ENCODE measurements around the gene FLT3LG. TPM values are rescaled to one million over a fixed set of nuclear protein-coding genes. Genes with fewer than 3 reads are reported as not detected.

The FLT3LG gene
- total and polyA plus RNA-seq, 5 donors from 2014 or later, result 103 to 250 (median 117) TPM

- Histone ChIP-seq H3K4me3 (ENCODE audit: low read depth, low read length) (peak overlapping the region; percentile 99), H3K27ac (ENCODE audit: insufficient read depth, low read length, poor library complexity, severe bottlenecking) (peak overlapping the region; percentile 79), H3K36me3 (ENCODE audit: control insufficient read depth, insufficient read depth, low read length) (peaks cover 64% of the 10 kb centered on the region), H3K9me3 (ENCODE audit: control insufficient read depth in 2 of 2, low read length in 2 of 2) (no peaks in the 10 kb centered on the region), H3K4me1 (ENCODE audit: control insufficient read depth, insufficient read depth, low read length, poor library complexity, severe bottlenecking) (peaks cover 41% of the 10 kb centered on the region), H3K27me3 (ENCODE audit: control insufficient read depth, insufficient read depth, low read length) (no peaks in the 10 kb centered on the region)
- no peaks in the 10 kb centered on the region for H3K27me3 Mint-ChIP-seq
- DNase-seq (no peak), ATAC-seq (ENCODE audit: low read depth in 2 of 2) (no peak)
- H3K36me3 Mint-ChIP-seq, result peaks cover 46% of the 10 kb centered on the region
- H3K9me3 Mint-ChIP-seq, result peaks cover 0 to 2% (median 0%) of the 10 kb centered on the region in 7 donors
- H3K4me3 Mint-ChIP-seq, result peak overlapping the region; percentile 93 to 98 (median 98)
- peak overlapping the region; percentile 97 to 98 (median 98) for H3K27ac Mint-ChIP-seq
- peaks cover 0 to 72% (median 39%) of the 10 kb centered on the region in 4 donors for H3K4me1 Mint-ChIP-seq
These were observed 14.2 kb downstream of the FLT3LG start for GRCh38 chr19:49488046-49488862.

GRCh38 chr19:49488863-49489537 is 15.0 kb downstream of the FLT3LG start:
- Mint-ChIP-seq H3K4me3 (peak overlapping the region; percentile 93 to 98 (median 98)), H3K4me1 (peaks cover 0 to 71% (median 39%) of the 10 kb centered on the region in 4 donors), H3K9me3 (peaks cover 0 to 2% (median 0%) of the 10 kb centered on the region in 7 donors), H3K36me3 (peaks cover 42% of the 10 kb centered on the region), H3K27ac (peak overlapping the region; percentile 97 to 98 (median 98)), H3K27me3 (no peaks in the 10 kb centered on the region)
- Histone ChIP-seq H3K36me3 (ENCODE audit: control insufficient read depth, insufficient read depth, low read length) (peaks cover 60% of the 10 kb centered on the region), H3K27ac (ENCODE audit: insufficient read depth, low read length, poor library complexity, severe bottlenecking) (peak overlapping the region; percentile 79), H3K9me3 (ENCODE audit: control insufficient read depth in 2 of 2, low read length in 2 of 2) (no peaks in the 10 kb centered on the region), H3K4me3 (ENCODE audit: low read depth, low read length) (peak overlapping the region; percentile 99), H3K4me1 (ENCODE audit: control insufficient read depth, insufficient read depth, low read length, poor library complexity, severe bottlenecking) (peaks cover 41% of the 10 kb centered on the region), H3K27me3 (ENCODE audit: control insufficient read depth, insufficient read depth, low read length) (no peaks in the 10 kb centered on the region)
- DNase-seq (no peak), ATAC-seq (ENCODE audit: low read depth in 2 of 2) (no peak)

GRCh38 chr19:49489601-49490167 is 15.7 kb downstream of the FLT3LG start:
- Histone ChIP-seq H3K9me3 (ENCODE audit: control insufficient read depth in 2 of 2, low read length in 2 of 2) (no peaks in the 10 kb centered on the region), H3K36me3 (ENCODE audit: control insufficient read depth, insufficient read depth, low read length) (peaks cover 56% of the 10 kb centered on the region), H3K27ac (ENCODE audit: insufficient read depth, low read length, poor library complexity, severe bottlenecking) (peak overlapping the region; percentile 79), H3K27me3 (ENCODE audit: control insufficient read depth, insufficient read depth, low read length) (no peaks in the 10 kb centered on the region), H3K4me3 (ENCODE audit: low read depth, low read length) (peak overlapping the region; percentile 99), H3K4me1 (ENCODE audit: control insufficient read depth, insufficient read depth, low read length, poor library complexity, severe bottlenecking) (peaks cover 41% of the 10 kb centered on the region)
- Mint-ChIP-seq H3K9me3 (peaks cover 0 to 2% (median 0%) of the 10 kb centered on the region in 7 donors), H3K4me3 (peak overlapping the region; percentile 93 to 98 (median 98)), H3K36me3 (peaks cover 42% of the 10 kb centered on the region), H3K4me1 (peaks cover 0 to 68% (median 39%) of the 10 kb centered on the region in 4 donors), H3K27me3 (no peaks in the 10 kb centered on the region), H3K27ac (peak overlapping the region; percentile 60 to 98 (median 73))
- DNase-seq (no peak), ATAC-seq (ENCODE audit: low read depth in 2 of 2) (no peak)

- H3K9me3 Mint-ChIP-seq, result peaks cover 0 to 2% (median 0%) of the 10 kb centered on the region in 7 donors
- H3K4me1 ChIP-seq (ENCODE audit: control insufficient read depth, insufficient read depth, low read length, poor library complexity, severe bottlenecking), result peaks cover 42% of the 10 kb centered on the region
- H3K4me3 ChIP-seq (ENCODE audit: low read depth, low read length), result peak overlapping the region; percentile 99
- H3K4me1 Mint-ChIP-seq, result peaks cover 0 to 74% (median 39%) of the 10 kb centered on the region in 4 donors
- no peaks in the 10 kb centered on the region for H3K9me3 ChIP-seq (ENCODE audit: control insufficient read depth in 2 of 2, low read length in 2 of 2)
- no peaks in the 10 kb centered on the region for H3K27me3 Mint-ChIP-seq
- DNase-seq (no peak), ATAC-seq (ENCODE audit: low read depth in 2 of 2) (no peak)
- peak overlapping the region; percentile 73 to 98 (median 85) for H3K27ac Mint-ChIP-seq
- H3K36me3 ChIP-seq (ENCODE audit: control insufficient read depth, insufficient read depth, low read length), result peaks cover 49% of the 10 kb centered on the region
- no peaks in the 10 kb centered on the region for H3K27me3 ChIP-seq (ENCODE audit: control insufficient read depth, insufficient read depth, low read length)
- peak overlapping the region; percentile 79 for H3K27ac ChIP-seq (ENCODE audit: insufficient read depth, low read length, poor library complexity, severe bottlenecking)
- H3K4me3 Mint-ChIP-seq, result peak overlapping the region; percentile 93 to 98 (median 98)
- peaks cover 42% of the 10 kb centered on the region for H3K36me3 Mint-ChIP-seq
These were observed 16.4 kb downstream of the FLT3LG start for GRCh38 chr19:49490287-49491029.

- Mint-ChIP-seq H3K27me3 (peaks cover 5% of the 10 kb centered on the region), H3K4me1 (peaks cover 0 to 75% (median 39%) of the 10 kb centered on the region in 4 donors), H3K27ac (peak overlapping the region in 2 of 3 donors; percentile 29 to 51)
These were observed 17.2 kb downstream of the FLT3LG start for GRCh38 chr19:49491030-49491803.

GRCh38 chr19:49491804-49492572 is 18.0 kb downstream of the FLT3LG start:
- Histone ChIP-seq H3K27ac (ENCODE audit: insufficient read depth, low read length, poor library complexity, severe bottlenecking) (no peak overlapping the region), H3K4me1 (ENCODE audit: control insufficient read depth, insufficient read depth, low read length, poor library complexity, severe bottlenecking) (peaks cover 44% of the 10 kb centered on the region), H3K36me3 (ENCODE audit: control insufficient read depth, insufficient read depth, low read length) (peaks cover 38% of the 10 kb centered on the region)

More at GRCh38 chr19:49491030-49491803, 17.2 kb downstream of the FLT3LG start:
- no peak for ATAC-seq (ENCODE audit: low read depth in 2 of 2)
- no peak for DNase-seq
- Histone ChIP-seq H3K27me3 (ENCODE audit: control insufficient read depth, insufficient read depth, low read length) (no peaks in the 10 kb centered on the region), H3K4me1 (ENCODE audit: control insufficient read depth, insufficient read depth, low read length, poor library complexity, severe bottlenecking) (peaks cover 44% of the 10 kb centered on the region), H3K36me3 (ENCODE audit: control insufficient read depth, insufficient read depth, low read length) (peaks cover 42% of the 10 kb centered on the region), H3K27ac (ENCODE audit: insufficient read depth, low read length, poor library complexity, severe bottlenecking) (no peak overlapping the region), H3K4me3 (ENCODE audit: low read depth, low read length) (no peak overlapping the region), H3K9me3 (ENCODE audit: control insufficient read depth in 2 of 2, low read length in 2 of 2) (no peaks in the 10 kb centered on the region)
- H3K36me3 Mint-ChIP-seq, result peaks cover 40% of the 10 kb centered on the region
- H3K9me3 Mint-ChIP-seq, result peaks cover 0 to 2% (median 0%) of the 10 kb centered on the region in 7 donors
- peak overlapping the region in 3 of 4 donors; percentile 43 to 93 (median 61) for H3K4me3 Mint-ChIP-seq

More at GRCh38 chr19:49491804-49492572, 18.0 kb downstream of the FLT3LG start:
- H3K27me3 Mint-ChIP-seq, result peaks cover 5% of the 10 kb centered on the region
- no peaks in the 10 kb centered on the region for H3K9me3 ChIP-seq (ENCODE audit: control insufficient read depth in 2 of 2, low read length in 2 of 2)
- DNase-seq, result no peak
- H3K36me3 Mint-ChIP-seq, result peaks cover 39% of the 10 kb centered on the region
- peaks cover under 1 to 77% (median 39%) of the 10 kb centered on the region in 4 donors for H3K4me1 Mint-ChIP-seq
- H3K27me3 ChIP-seq (ENCODE audit: control insufficient read depth, insufficient read depth, low read length), result no peaks in the 10 kb centered on the region
- no peak for ATAC-seq (ENCODE audit: low read depth in 2 of 2)
- peak overlapping the region; percentile 20 to 92 (median 80) for H3K27ac Mint-ChIP-seq
- peak overlapping the region; percentile 24 to 72 (median 52) for H3K4me3 Mint-ChIP-seq
- H3K4me3 ChIP-seq (ENCODE audit: low read depth, low read length), result no peak overlapping the region
- peaks cover 0 to 2% (median 0%) of the 10 kb centered on the region in 7 donors for H3K9me3 Mint-ChIP-seq

Measured in CD4-positive, CD25-positive, alpha-beta regulatory T cell (primary cell).